ENCODE measurements around the gene COL6A1.

The COL6A1 gene

DNA sequence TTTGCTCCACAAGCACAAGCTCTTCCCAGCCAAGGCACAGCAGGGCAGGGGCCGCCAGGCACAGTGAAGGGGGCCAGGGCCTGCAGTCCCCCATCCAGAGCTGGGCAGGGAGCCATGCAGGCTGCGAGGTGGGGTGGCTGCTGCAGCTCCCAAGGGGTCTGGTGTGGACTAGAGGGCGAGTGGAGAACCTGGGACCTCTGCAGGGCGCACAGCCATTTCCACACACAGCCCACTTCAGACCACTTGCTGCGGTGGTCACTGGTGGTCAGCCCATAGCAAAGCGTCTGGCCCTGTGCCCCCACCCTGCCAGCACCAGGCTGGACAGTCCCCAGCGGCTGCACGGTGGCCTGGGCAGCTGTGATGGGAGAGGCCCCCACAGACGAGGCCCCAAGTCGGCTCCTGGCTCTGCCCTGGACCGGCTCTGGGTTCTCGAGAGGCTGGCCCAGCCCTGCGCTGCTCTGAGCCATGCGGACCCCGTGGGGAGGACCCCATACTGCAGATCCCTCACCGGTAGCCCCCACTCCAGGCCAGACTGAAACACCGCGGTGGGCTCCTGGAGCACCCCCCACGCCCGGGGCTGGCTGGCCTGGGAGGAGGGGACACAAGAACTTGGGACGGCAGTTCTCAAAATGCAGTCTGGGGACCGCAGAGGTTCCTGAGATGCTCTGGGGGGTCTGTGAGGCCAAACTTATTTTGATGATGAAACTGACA, 69.3 kb downstream of the COL6A1 start:
- DNase-seq (ENCODE audit: low read depth in 3 of 3), result no peak

DNA sequence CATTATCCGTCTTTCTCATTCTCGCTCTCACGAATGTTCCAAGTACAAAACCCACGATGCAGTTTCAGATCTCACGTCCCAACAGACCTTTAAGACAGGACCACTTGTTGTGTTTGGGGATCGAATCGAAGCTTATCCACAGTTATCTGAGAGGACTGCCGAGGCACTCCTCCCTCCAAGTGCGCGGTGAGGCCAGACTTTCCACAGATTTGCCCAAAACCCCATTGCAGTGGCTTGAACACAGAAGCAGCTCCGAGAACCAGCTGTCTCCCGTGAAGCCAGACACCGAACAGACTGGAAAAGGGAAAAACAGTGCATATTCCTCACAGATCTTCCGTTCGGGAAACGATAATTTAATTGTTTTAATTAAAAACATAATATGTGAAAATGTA, 69.8 kb downstream of the COL6A1 start:
- no peak for DNase-seq (ENCODE audit: low read depth in 3 of 3)

DNA sequence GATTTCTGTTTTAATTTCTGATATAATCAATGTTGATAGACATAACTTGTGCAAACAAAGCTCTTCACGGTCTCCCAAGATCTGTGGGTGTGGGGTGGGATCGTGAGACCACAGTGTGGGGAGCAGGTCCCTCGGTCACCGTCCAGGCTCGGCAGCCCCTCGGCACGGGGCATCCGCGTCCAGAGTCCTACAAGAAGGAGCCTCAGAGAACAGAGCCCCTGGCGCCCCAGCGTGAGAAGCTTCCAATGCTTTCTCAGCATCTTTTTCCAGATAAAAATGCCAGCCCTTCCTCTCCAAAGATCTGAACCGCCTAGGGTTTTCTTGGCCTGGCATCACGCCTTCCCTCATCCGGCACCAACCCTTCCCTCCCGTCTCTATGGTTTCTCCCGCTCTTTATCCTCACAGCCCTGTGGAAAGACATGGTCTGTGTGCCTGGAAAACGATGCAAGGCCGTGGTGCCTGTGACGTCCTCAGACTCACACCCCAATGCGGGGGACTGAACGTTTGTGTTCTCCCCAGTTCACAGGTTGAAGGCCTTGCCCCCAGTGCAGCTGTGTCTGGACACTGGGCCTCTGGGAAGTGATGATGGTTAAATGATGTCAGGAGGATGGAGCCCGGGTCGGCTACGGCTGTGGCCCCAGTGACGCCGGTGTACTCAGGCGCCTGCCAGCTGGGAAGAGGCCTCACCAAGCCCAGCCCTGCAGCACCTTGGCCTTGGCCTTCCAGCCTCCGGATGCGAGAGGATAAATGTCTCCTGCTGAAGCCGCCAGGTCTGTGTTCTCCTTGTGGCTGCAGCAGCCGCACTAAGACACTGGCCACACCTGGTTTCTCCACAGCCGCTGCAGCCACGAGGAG, 70.5 kb downstream of the COL6A1 start:
- no peak for DNase-seq (ENCODE audit: low read depth in 3 of 3)

DNA sequence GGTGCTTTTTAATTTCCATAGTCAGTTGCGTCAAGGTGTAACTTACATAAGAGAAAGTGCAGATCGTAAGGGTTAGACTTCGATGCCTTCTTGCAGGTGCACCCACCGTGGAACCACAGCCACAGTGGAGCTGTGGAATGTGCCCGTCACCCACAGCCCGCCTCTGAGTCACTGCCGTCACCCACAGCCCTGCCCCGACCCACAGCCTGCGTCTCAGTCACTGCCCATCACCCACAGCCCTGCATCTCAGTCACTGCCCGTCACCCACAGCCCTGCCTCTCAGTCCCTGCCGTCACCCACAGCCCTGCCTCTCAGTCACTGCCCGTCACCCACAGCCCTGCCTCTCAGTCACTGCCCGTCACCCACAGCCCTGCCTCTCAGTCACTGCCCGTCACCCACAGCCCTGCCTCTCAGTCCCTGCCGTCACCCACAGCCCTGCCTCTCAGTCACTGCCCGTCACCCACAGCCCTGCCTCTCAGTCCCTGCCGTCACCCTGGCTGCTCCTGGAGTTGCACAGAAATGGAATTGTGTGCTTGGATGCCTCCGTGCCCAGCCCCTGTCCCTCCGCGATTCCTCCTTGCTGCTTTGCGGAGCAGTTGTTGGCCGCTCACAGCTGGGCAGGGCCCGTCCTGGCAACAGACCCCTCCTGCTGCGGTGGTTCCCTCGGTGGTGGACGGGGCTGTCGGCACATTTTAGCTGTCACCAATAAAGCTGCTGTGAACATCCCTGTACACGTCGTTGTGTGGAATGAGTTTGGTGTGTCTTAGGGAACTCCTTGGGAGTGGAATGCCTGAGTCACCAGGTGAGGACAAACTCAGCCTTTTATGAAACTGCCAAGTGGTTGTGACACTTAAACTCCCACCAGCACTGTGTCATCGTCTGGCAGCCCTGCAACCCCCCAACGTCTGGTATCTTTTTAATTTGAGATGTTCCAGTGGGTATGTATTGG, 71.4 kb downstream of the COL6A1 start:
- DNase-seq (ENCODE audit: low read depth in 3 of 3), result no peak

DNA sequence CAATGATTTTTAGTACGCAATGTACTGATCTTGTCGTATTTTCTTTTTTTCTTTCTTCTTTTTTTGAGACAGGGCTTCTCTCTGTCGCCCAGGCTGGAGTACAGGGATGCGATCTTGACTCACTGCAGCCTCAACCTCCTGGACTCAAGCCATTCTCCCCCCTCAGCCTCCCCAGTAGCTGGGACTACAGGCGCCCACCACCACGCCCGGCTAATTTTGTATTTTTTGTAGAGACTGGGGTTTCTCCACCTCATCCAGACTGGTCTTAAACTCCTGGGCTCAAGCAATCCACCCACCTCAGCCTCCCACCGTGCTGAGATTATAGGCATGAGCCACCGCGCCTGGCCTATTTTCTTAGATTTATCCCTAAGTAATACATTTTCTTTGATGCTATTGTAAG, 72.5 kb downstream of the COL6A1 start:
- DNase-seq (ENCODE audit: low read depth in 3 of 3), result no peak

DNA sequence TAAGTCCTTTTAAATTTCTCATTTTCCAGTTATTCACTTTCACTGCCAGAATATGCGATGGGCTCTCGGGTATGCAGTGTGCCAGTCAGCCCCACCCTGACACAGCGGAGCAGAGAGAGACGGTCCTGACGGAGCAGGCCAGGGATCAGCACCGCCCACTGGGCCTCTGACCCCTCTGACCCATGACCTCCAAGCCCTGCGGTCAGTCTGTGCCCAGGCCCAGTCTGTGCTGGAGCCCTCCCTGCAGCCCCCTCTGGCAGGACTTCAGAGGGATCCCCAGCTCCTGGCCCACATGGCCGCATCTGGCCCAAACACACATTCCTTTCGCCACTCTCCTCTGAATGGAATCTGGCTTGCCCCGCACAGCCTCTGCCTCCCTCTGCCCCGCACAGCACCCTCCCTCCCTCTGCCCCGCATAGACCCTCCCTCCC, 72.9 kb downstream of the COL6A1 start:
- DNase-seq (ENCODE audit: low read depth in 3 of 3), result no peak
